GM12874 (cell line): ENCODE measurements around the gene RNF11.

Source experiments
- TF ChIP-seq, protein P1 (sequence below): IDR thresholded peaks from 2 replicates; pipeline ENCODE4 v1.5.1; 2011; ENCODE audit warnings: low read depth, mild to moderate bottlenecking, control low read depth, low read length, moderate library complexity; ENCODE audit not compliant: insufficient read depth

The RNF11 gene, protein sequence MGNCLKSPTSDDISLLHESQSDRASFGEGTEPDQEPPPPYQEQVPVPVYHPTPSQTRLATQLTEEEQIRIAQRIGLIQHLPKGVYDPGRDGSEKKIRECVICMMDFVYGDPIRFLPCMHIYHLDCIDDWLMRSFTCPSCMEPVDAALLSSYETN

DNA sequence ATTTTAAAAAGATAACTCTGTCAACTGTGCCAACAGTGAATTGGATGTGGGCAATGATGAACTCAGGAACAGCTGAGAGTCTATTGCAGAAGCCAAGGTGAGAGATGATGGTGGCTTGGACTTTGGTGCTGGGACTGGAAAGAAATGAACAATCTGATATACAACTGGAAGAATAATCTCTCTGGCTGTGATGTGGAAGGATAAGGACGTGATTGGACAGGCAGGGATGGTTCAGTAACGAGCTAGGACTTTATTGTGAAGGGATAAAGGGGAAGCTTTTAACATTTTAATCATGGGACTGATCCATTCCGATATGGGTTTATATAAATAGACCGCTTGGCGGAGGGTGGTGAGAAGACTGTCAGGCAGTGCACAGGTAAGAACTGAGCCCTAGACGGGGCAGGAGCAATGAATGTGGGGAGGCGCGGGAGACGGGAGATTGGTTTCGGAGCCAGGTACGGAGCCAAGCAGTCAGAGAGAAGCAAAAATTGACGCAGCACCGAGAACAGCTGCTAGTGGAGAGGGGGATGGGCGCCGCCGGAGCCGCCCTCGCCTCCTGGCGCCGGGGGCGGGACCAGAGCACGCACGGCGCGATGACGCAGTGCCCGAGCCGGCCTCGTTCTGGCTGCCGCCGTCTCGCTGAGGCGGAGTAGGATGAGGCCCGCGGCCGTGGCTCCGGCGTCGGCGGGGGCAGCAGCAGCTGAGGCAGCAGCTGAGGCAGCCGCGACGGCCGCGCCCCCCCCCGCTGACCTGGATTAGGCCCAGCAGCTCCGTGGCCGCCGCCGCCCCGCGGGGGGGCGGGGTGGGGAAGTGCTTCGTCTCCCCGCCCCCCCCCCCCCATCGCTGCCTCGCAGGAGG lies at the start of gene RNF11:
Gene RNF11, plus strand, starts transcription at position 601 of the 858 bp plus-strand sequence. CDS start 484 bp downstream, outside the sequence.
- TF ChIP-seq, protein P1, sequence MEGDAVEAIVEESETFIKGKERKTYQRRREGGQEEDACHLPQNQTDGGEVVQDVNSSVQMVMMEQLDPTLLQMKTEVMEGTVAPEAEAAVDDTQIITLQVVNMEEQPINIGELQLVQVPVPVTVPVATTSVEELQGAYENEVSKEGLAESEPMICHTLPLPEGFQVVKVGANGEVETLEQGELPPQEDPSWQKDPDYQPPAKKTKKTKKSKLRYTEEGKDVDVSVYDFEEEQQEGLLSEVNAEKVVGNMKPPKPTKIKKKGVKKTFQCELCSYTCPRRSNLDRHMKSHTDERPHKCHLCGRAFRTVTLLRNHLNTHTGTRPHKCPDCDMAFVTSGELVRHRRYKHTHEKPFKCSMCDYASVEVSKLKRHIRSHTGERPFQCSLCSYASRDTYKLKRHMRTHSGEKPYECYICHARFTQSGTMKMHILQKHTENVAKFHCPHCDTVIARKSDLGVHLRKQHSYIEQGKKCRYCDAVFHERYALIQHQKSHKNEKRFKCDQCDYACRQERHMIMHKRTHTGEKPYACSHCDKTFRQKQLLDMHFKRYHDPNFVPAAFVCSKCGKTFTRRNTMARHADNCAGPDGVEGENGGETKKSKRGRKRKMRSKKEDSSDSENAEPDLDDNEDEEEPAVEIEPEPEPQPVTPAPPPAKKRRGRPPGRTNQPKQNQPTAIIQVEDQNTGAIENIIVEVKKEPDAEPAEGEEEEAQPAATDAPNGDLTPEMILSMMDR, result no peak

DNA sequence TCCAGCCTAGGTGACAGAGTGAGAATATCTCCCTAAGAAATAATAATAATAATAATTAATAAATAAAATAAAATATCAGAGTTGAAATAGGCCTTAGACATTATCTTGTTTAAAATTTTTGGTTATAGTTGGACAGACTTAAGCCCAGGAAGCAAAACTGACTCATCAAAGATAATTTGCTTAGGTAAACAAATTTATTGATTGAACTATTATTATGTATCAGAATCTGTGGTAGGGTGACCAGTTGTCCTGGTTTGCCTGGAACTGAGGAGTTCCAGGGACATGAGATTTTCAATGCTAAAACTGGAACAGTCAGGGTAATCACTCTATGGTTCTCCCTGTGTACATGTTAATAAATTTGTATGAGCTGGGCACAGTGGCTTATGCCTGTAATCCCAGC lies 47.8 kb upstream of the RNF11 start:
- TF ChIP-seq, protein P1, result no peak

DNA sequence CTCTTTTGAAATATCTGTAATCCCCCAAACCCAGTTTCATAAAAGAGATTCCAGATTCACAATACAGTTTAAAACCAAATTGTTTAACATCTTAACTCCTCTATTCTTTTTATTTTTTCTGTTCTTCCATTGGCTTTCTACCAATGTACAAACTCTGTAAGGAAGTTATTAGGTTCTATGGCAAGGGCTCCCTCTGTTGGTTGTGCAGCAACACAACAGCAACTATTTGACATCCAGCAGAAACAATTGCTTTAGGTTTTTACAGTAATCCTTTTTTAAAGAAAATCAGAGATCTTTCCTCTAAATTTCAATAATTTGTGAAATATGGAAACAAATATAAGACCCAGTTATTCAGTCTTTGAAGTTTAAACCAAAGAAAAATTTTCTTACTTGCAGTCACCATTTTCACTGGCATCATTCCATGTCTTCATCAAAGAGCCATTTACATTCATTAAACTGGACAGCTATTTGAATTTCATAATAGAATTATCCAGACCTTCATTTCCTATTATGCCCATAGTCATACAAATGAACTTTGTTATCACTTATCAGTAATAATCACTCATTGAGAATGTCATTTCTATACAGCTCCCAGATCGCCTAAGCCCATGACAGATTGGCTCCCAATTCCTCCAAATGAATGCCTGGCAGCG lies 46.5 kb upstream of the RNF11 start:
- TF ChIP-seq, protein P1, result peak; percentile 70

DNA sequence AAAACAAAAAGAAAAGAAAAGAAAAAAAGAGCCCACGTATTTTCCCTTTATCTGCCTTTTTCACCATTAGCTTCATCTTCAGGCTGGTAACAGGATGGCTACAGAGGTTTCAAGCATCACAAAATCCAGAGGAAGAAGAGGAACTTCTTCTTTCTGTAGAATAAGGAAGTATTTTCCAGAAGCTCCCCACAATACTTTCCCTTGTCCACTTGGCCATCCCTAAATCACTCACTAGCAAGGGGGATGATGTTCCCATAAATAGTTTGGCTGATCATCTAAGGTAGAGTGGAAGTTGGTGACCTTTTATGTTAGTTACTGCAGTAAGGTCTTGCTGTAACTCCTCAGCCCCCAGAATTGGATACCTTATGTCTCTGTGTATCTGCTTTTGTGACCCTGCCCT lies 45.1 kb upstream of the RNF11 start:
- TF ChIP-seq, protein P1, result no peak

DNA sequence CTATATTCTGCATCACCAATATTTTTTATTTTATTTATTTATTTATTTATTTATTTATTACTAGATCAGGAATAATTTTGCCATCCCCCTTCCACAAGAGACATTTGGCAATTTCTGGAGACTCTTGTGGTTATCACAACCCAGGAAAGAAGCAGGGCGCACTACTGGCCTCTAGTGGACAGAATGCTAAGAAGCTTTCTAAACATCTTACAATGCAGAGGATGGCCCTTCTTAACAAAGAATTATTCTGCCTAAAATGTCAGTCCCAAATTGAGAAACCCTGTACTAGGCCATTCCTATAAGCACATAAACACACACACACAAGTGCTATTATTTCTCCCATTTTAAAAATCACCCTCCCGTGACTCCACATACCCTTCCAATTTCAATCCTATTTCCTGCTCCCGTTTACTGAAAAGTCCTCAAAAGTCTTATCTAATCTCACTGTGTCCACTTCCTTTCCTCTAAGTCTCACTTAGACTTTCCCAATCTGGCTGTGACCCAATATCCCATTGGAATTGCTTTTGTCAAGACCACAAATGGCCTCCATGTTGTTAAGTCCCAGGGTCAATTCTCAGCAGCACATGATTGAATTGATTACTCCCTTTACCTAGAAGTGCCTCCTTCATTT lies 43.7 kb upstream of the RNF11 start:
- TF ChIP-seq, protein P1, result peak; percentile 80

DNA sequence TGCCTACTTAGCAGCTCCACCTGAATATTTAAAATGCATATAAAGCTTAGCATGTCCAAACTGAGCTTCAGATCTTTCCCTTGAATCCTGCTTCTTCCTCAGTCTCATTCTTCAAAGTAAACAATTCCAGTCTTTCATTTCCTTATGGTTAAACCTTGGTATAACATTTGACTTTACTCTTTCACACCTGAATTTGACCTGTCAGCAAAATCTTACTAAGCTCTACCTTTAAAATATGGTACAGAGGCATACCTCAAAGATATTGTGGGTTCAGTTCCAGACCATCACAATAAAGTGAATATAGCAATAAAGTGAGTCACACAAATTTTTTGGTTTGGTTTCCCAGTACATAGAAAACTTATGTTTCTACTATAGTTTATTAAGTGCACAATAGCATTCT lies 42.5 kb upstream of the RNF11 start:
- TF ChIP-seq, protein P1, result no peak

DNA sequence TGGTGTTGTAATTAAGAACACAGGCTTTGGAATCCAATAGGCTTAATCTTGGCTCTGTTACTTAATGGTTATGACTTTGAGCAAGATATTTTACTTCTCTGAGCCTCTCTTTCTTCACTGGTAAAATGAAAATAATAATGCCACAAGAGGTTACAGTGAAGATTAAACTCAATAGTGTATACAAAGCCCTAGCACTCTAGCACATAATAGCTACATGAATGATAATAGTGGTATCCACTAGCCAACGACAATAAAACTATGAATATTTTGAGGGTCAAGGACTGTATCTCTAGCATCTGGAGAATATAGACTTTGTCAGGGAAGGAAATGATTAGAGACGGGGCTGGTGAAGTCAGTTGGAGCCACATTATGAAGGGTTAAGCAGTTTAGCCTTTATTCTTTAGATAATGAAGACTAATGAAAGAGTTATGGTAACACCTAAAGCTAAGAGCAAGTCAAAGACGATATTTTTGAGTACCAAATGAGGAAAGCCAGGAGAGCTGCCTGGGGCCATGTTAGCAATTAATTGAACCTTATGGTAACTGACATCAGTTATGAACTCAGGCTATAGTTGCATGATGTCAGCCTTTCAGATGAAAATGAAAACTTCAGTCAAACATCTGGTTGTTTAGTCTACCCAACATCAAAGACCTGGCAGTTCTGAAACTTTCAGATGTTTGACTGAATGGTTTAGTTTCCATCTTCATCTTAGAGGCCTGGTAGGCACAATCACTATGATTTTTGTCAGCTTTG lies 32.8 kb upstream of the RNF11 start:
- TF ChIP-seq, protein P1, result no peak
